A549 treated with DMSO at 1 μM for 4 hours (cell line): ENCODE measurements around the gene GSTO1. TPM values are rescaled to one million over a fixed set of nuclear protein-coding genes. Genes with fewer than 3 reads are reported as not detected.

Experiments
- total RNA-seq: library from RNA; stranded (reverse); fragments of 200-300 nt; extraction: Qiagen RNA extraction; gene quantifications from 5 replicates; pipeline ENCODE4 v1.2.3, GENCODE V29; 2022; ENCODE audit warnings: low read depth

The GSTO1 gene
- 226 to 283 TPM (median 261 TPM) in 5 replicates for total RNA-seq

GRCh38 chr10:104254493-104255310 is at the start of gene GSTO1:
TSS of gene GSTO1 (plus strand) at chr10:104254892. CDS start at chr10:104254929, 37 bp downstream.

GRCh38 chr10:104231784-104232612 is 22.7 kb upstream of the GSTO1 start, which contains the start of gene CFAP43:
TSS of gene CFAP43 (minus strand) at chr10:104232364. CDS start at chr10:104232246, 118 bp downstream.

GRCh38 chr10:104268713-104269645 is 14.3 kb downstream of the GSTO1 start, which contains the start of gene GSTO2:
TSS of gene GSTO2 (plus strand) at chr10:104269184. CDS start at chr10:104274916, 5,732 bp downstream.

Other genes with a start within 250 kb of the GSTO1 start
- gene COL17A1, start 169.0 kb upstream of the GSTO1 start, total RNA-seq: 1.8 to 3.2 TPM (median 2.5 TPM) in 5 replicates
- 16.9 to 20.6 TPM (median 18.2 TPM) in 5 replicates for gene SFR1, start 132.7 kb upstream of the GSTO1 start, total RNA-seq
- 0.16 to 0.28 TPM (median 0.21 TPM) in 5 replicates for gene CFAP43, start 22.5 kb upstream of the GSTO1 start, total RNA-seq
- 1.7 to 3.5 TPM (median 2.5 TPM) in 5 replicates for gene GSTO2, start 14.3 kb downstream of the GSTO1 start, total RNA-seq
- gene ITPRIP, start 83.6 kb downstream of the GSTO1 start, total RNA-seq: 66.4 to 81.7 TPM (median 75.1 TPM) in 5 replicates
- gene CFAP58, start 98.9 kb downstream of the GSTO1 start, total RNA-seq: 0.07 to 0.28 TPM (median 0.11 TPM) in 5 replicates